Kidney (tissue), 14 donors: Measurements from ENCODE around the gene PDK3. TPM values are rescaled to one million over a fixed set of nuclear protein-coding genes. Genes with fewer than 3 reads are reported as not detected.

Experiments
- DNase-seq, 5 donors: peaks; one replicate each; pipeline ENCODE4 v3.0.0-alpha.2; 2013 to 2020
- FAIRE-seq: peaks from 2 replicates; lab custom pipeline; 2012; peaks lifted over from hg19 to GRCh38; lab: Jason Lieb, UNC
- H3K27ac ChIP-seq, 2 donors: one replicate each; pipeline ENCODE4 v1.7.0; 2013; ENCODE audit warnings: low read depth in 2 of 2, low read length in 2 of 2, inconsistent platforms in 1 of 2
- H3K27me3 ChIP-seq: one replicate; pipeline ENCODE4 v1.7.1; 2013; ENCODE audit warnings: low read length, inconsistent platforms; ENCODE audit not compliant: control insufficient read depth, insufficient read depth
- H3K36me3 ChIP-seq, 3 donors: one replicate each; pipeline versions ENCODE4 v1.7.0 to v1.7.1; 2013; ENCODE audit warnings: low read length in 3 of 3, control low read depth in 1 of 3, inconsistent platforms in 1 of 3; ENCODE audit not compliant: insufficient read depth in 3 of 3, control insufficient read depth in 2 of 3
- H3K4me1 ChIP-seq, 3 donors: one replicate each; pipeline versions ENCODE4 v1.7.0 to v1.7.1; 2013; ENCODE audit warnings: low read length in 3 of 3, inconsistent platforms in 1 of 3, low read depth in 1 of 3; ENCODE audit not compliant: control insufficient read depth in 2 of 3, insufficient read depth in 2 of 3
- H3K4me3 ChIP-seq, 3 donors: one replicate each; pipeline versions ENCODE4 v1.7.0 to v1.8.1; 2013; ENCODE audit warnings: low read length in 3 of 3, control low read depth in 1 of 3, inconsistent platforms in 1 of 3
- H3K9ac ChIP-seq, 3 donors: one replicate each; pipeline versions ENCODE4 v1.7.0 to v1.7.1; 2013; ENCODE audit warnings: low read length in 3 of 3, control low read depth in 1 of 3, inconsistent platforms in 1 of 3
- H3K9me3 ChIP-seq, 3 donors: one replicate each; pipeline versions ENCODE4 v1.7.0 to v1.7.1; 2013; ENCODE audit warnings: low read length in 3 of 3, control low read depth in 1 of 3, inconsistent platforms in 1 of 3; ENCODE audit not compliant: control insufficient read depth in 2 of 3, insufficient read depth in 1 of 3
- intact Hi-C: fragments of 100-400 bp; cut with DNase I; formaldehyde crosslinking; loops from one replicate; pipeline ENCODE4 v1.11.1; 2022
- polyA plus RNA-seq: library from polyadenylated mRNA; stranded (reverse); fragments of 350-450 nt; fragmentation: Illumina TruSeq; extraction: RNeasy Lipid Tissue Mini Kit (QIAGEN cat#74804); gene quantifications from one replicate; pipeline ENCODE4 v1.2.3, GENCODE V29; 2014; ENCODE audit warnings: low read depth, low replicate concordance; ENCODE audit not compliant: insufficient read depth
- total RNA-seq: library from RNA; stranded (reverse); fragmentation: NEBNext Ultra II Directional; extraction: Animal tissue kit (Norgen Biotek cat#: 25700); gene quantifications from one replicate; pipeline ENCODE4 v1.2.1, GENCODE V29; 2021
- TF ChIP-seq, protein P1 (sequence below): IDR thresholded peaks from 3 replicates; pipeline ENCODE4 v1.5.1; 2012; ENCODE audit warnings: mild to moderate bottlenecking, moderate library complexity, borderline replicate concordance; ENCODE audit not compliant: insufficient read depth; ENCODE audit errors: extremely low read depth
- donor health status: control.
- donor health status: control.
- donor health status: control.
- donor health status: control.
- donor health status: control.
- donor health status: DM: yes; HTN: yes; CAD: no.
- donor health status: Normal renal cell carcinoma (clear cell type).

Gene PDK3
- total and polyA plus RNA-seq, 2 donors from 2014 or later = 8.8 to 17.0 TPM

DNA sequence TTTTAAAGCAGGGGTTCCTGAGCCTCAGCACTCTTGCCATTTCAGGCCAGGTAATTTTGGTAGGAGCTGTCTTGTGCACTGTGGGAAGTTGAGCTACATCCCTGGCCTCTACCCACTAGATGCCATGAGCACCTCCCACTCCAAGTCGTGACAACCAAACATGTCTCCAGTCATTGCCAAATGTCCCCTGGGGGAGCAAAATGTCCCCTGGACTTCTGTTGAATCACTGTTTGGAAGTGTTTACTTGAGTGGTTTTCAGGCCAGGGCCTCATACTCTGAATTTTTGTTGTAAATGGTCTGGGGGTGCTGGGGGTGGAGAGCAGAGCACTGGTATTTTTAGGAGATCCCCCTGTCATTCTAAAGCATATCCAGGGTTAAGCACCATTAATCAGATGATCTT is 3.2 kb downstream of the PDK3 start:
- H3K27me3 ChIP-seq = peaks cover 7% of the 10 kb centered on the region
- no peaks in the 10 kb centered on the region for H3K9me3 ChIP-seq
- no peak overlapping the region for H3K27ac ChIP-seq
- H3K9ac ChIP-seq = no peak overlapping the region
- FAIRE-seq (no peak), DNase-seq (no peak)
- H3K36me3 ChIP-seq = no peaks in the 10 kb centered on the region
- TF ChIP-seq, protein P1, sequence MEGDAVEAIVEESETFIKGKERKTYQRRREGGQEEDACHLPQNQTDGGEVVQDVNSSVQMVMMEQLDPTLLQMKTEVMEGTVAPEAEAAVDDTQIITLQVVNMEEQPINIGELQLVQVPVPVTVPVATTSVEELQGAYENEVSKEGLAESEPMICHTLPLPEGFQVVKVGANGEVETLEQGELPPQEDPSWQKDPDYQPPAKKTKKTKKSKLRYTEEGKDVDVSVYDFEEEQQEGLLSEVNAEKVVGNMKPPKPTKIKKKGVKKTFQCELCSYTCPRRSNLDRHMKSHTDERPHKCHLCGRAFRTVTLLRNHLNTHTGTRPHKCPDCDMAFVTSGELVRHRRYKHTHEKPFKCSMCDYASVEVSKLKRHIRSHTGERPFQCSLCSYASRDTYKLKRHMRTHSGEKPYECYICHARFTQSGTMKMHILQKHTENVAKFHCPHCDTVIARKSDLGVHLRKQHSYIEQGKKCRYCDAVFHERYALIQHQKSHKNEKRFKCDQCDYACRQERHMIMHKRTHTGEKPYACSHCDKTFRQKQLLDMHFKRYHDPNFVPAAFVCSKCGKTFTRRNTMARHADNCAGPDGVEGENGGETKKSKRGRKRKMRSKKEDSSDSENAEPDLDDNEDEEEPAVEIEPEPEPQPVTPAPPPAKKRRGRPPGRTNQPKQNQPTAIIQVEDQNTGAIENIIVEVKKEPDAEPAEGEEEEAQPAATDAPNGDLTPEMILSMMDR = no peak
- intact Hi-C loops = no loop called here
- H3K4me1 ChIP-seq = peaks cover 0 to 4% (median 0%) of the 10 kb centered on the region in 3 donors
- no peak overlapping the region for H3K4me3 ChIP-seq

DNA sequence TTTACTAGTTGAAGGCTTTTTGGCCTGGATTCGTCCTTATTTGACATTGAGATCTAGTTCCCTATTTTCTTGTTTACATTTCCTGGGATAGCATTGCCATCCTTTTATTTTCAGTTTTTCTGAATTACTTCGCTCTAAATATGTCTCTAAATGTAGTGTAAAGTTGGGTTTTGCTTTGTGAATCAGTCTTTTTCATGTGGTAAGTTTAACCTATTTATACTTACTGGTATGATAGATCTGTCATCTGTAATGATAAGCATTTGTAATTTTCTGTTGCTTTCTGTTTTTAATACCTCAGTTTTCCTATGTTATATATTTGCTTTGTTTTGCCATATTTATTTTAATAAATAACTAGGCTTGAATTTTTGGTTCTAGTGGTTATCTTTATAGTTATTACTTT is 6.7 kb downstream of the PDK3 start:
- Histone ChIP-seq H3K36me3 (no peaks in the 10 kb centered on the region), H3K9me3 (no peaks in the 10 kb centered on the region), H3K27ac (no peak overlapping the region), H3K9ac (no peak overlapping the region), H3K27me3 (peaks cover 7% of the 10 kb centered on the region), H3K4me1 (peaks cover 0 to 2% (median 0%) of the 10 kb centered on the region in 3 donors), H3K4me3 (no peak overlapping the region)
- TF ChIP-seq, protein P1 = no peak
- DNase-seq = no peak
- intact Hi-C loops = no loop called here
- FAIRE-seq = no peak

DNA sequence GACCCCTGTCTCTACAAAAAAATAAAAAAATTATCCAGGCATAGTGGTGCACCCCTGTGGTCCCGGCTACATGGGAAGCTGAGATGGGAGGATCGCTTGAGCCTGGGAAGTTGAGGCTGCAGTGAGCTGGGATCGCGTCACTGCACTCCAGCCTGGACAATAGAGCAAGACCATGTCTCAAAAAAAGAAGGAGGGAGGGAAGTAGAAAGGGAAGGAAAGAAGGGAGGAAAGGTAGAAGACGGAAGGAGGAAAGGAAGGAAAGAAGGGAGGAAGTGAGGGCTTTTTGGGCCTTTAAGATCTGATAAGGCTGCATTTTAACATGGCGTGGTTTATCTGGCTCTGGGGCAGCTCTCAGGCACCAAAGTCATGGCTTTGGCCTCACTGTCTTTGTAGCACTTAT is 10.4 kb downstream of the PDK3 start:
- no peak overlapping the region for H3K9ac ChIP-seq
- DNase-seq = no peak
- H3K27me3 ChIP-seq = peaks cover 7% of the 10 kb centered on the region
- no peak overlapping the region for H3K4me3 ChIP-seq
- TF ChIP-seq, protein P1 = no peak
- FAIRE-seq = no peak
- H3K27ac ChIP-seq = no peak overlapping the region
- no peaks in the 10 kb centered on the region for H3K4me1 ChIP-seq
- H3K36me3 ChIP-seq = no peaks in the 10 kb centered on the region
- intact Hi-C loops = no loop called here
- no peaks in the 10 kb centered on the region for H3K9me3 ChIP-seq

GRCh38 chrX:24478509-24478908 is 13.4 kb downstream of the PDK3 start:
- FAIRE-seq (no peak), DNase-seq (no peak)
- Histone ChIP-seq H3K27ac (no peak overlapping the region), H3K27me3 (no peaks in the 10 kb centered on the region), H3K9ac (no peak overlapping the region), H3K4me1 (peaks cover 0 to 4% (median 0%) of the 10 kb centered on the region in 3 donors), H3K4me3 (no peak overlapping the region), H3K36me3 (no peaks in the 10 kb centered on the region), H3K9me3 (no peaks in the 10 kb centered on the region)
- TF ChIP-seq, protein P1 = no peak
- intact Hi-C loops = no loop called here
